Measurements from ENCODE around the gene AQP3. TPM values are rescaled to one million over a fixed set of nuclear protein-coding genes. Genes with fewer than 3 reads are reported as not detected.
A peak's percentile ranks its signal among the peaks of the same experiment; 100 is the strongest.

AQP3 gene
- total RNA-seq, 1 experiment from 2014 or later = 1.0 TPM

DNA sequence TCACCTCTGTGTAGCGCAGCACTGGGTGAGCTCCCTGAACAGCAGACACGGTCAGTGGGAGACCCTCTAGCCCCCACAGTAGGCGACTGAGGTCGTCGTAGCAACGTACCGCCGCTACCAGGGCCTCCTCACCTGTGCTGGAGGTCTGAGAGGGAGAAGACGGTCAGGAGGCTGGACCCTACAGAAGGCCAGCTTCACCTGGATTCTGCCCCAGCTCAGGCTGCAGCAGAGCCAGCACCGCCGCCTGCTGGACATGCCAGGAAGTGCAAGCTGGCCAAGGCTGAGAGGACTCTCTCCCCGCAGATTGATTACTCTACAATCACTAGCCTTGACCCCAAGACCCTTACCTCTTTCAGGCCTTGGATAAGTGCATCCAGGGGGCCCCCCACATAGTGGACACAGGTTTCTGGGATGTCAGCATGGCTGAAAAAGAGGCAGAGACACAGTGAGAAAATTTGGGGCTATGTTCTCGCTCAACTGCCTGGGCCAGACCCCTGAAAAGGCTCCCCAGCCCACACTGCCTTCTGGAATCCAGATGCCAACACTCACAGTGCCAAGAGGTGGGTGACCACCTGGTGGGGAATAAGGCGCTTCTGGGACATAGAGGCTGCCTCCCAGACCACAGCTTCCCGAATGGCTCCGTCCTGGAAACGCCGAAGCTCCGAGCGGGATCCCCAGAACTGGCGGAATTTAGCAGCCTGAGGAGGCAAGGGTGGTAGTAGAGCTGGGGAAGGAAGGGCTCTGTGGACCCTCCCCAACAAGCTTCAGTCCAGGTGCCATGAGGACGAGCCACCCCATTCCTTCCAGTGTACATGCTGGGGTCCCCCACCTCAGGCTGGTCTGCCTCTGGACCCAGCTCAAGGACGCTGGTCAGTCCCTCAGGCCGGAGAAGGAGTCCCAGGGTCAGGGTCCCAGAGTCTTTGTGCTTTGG lies 19.4 kb upstream of the AQP3 start:
- DNase-seq (ENCODE audit: low read depth, low spot score) (no peak), ATAC-seq (peak; percentile 81)
- ChIA-PET CTCF (interaction anchor here (0.5 to 2.5 kb wide), 15 partner anchors 9 to 481 kb away, joined by 3 to 16 read pairs (median 6); partner anchors contain the start of genes AQP3 and AQP7), POLR2A (no interaction called here)
- TF ChIP-seq, protein P1, sequence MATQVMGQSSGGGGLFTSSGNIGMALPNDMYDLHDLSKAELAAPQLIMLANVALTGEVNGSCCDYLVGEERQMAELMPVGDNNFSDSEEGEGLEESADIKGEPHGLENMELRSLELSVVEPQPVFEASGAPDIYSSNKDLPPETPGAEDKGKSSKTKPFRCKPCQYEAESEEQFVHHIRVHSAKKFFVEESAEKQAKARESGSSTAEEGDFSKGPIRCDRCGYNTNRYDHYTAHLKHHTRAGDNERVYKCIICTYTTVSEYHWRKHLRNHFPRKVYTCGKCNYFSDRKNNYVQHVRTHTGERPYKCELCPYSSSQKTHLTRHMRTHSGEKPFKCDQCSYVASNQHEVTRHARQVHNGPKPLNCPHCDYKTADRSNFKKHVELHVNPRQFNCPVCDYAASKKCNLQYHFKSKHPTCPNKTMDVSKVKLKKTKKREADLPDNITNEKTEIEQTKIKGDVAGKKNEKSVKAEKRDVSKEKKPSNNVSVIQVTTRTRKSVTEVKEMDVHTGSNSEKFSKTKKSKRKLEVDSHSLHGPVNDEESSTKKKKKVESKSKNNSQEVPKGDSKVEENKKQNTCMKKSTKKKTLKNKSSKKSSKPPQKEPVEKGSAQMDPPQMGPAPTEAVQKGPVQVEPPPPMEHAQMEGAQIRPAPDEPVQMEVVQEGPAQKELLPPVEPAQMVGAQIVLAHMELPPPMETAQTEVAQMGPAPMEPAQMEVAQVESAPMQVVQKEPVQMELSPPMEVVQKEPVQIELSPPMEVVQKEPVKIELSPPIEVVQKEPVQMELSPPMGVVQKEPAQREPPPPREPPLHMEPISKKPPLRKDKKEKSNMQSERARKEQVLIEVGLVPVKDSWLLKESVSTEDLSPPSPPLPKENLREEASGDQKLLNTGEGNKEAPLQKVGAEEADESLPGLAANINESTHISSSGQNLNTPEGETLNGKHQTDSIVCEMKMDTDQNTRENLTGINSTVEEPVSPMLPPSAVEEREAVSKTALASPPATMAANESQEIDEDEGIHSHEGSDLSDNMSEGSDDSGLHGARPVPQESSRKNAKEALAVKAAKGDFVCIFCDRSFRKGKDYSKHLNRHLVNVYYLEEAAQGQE (IDR thresholded peaks at IDR 0.05; ENCODE audit: insufficient read depth in 1 of 2, low read depth in 2 of 2, low read length in 1 of 2) = peak in 1 of 2 experiments; percentile 42; a peak in 1 of 4 replicates
- TF ChIP-seq, protein P2, sequence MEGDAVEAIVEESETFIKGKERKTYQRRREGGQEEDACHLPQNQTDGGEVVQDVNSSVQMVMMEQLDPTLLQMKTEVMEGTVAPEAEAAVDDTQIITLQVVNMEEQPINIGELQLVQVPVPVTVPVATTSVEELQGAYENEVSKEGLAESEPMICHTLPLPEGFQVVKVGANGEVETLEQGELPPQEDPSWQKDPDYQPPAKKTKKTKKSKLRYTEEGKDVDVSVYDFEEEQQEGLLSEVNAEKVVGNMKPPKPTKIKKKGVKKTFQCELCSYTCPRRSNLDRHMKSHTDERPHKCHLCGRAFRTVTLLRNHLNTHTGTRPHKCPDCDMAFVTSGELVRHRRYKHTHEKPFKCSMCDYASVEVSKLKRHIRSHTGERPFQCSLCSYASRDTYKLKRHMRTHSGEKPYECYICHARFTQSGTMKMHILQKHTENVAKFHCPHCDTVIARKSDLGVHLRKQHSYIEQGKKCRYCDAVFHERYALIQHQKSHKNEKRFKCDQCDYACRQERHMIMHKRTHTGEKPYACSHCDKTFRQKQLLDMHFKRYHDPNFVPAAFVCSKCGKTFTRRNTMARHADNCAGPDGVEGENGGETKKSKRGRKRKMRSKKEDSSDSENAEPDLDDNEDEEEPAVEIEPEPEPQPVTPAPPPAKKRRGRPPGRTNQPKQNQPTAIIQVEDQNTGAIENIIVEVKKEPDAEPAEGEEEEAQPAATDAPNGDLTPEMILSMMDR (IDR thresholded peaks at IDR 0.05) = no peak
- TF ChIP-seq TCF7L2 (IDR thresholded peaks at IDR 0.05; ENCODE audit: low read depth, low read length) = no peak
- no peak for TF ChIP-seq SIN3A (IDR thresholded peaks at IDR 0.05; ENCODE audit: borderline replicate concordance, insufficient read depth, low read depth, low read length)
- TF ChIP-seq POLR2AphosphoS5 (IDR thresholded peaks at IDR 0.05; ENCODE audit: low read depth, low read length) = no peak
- Histone ChIP-seq H3K27me3 (ENCODE audit: control insufficient read depth, insufficient read depth, low read length) (no peaks in the 10 kb centered on the region), H3K4me3 (ENCODE audit: low read depth in 2 of 2, low read length in 2 of 2) (no peak overlapping the region), H3K27ac (ENCODE audit: low read length) (no peak overlapping the region), H3K4me1 (ENCODE audit: control insufficient read depth, insufficient read depth, low read length) (0 out of 2 replicates have a peak, but pooled peaks cover under 1% of the 10 kb centered on the region), H3K36me3 (ENCODE audit: control insufficient read depth, insufficient read depth, low read length) (peaks cover 20% of the 10 kb centered on the region), H3K9me3 (ENCODE audit: control insufficient read depth, insufficient read depth, low read depth, low read length) (no peaks in the 10 kb centered on the region)
- BruUV-seq (replicated peaks) = no TSS peak
- intact Hi-C loops (cut with micrococcal nuclease; ENCODE audit: unreplicated experiment) (loop anchor here (5.0 kb wide), 1 partner anchor 60 kb away; no protein-coding TSS in a partner anchor), in situ Hi-C loops (cut with HindIII; ENCODE audit: low pct_unique_long_range_greater_than_20kb, low sequenced_read_pairs) (no loop called here)

DNA sequence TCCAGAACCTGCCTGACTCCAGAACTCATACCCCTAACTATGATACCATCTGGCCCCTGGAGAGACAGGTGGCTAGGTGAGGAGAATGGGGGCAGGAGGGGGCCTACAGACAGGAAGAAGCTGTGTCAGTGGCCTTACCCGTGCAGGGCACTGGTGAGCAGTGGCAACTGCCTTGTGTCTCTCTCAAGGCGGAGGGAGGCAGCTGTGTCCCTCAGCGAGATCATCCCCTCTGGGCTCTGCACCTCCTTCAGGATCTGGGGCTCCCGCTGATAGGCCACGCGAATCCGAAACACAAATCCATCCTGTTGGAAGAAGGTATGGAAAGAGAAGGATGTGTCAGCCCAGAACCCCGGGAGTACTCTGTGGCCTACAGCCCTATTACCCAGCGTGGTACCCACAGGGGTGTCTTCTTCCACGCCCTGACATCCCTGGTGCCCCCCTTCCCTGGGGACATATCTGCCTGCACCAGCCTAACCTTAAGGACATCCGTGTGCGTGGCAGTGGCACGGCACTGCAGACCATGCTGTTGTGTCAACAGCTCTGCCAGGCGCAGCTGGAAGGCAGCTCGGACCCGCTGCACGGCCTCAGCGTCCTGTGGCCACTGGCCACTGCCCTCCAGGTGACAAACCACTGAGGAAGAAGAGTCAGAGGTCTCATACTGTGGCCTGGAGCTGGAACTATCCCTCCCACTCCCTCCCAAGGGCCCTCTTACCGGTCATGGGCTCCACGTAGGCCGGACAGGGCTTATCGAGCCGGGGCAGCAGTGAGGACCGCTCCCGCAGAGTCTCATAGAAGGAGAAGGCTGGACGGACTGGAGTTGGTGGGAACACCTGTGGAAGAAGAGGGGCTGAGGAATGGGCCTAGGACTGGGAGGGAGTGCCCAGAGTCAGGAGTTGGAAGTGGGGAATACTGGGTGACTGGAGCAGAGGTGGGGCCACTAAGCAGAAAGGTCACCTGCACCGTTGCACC lies 18.5 kb upstream of the AQP3 start:
- ChIA-PET CTCF (interaction anchor here (0.6 to 2.5 kb wide), 8 partner anchors 11 to 482 kb away, joined by 3 to 16 read pairs (median 7); partner anchors contain the start of gene AQP3), POLR2A (no interaction called here)
- no peak for ATAC-seq
- no peaks in the 10 kb centered on the region for H3K9me3 ChIP-seq (ENCODE audit: control insufficient read depth, insufficient read depth, low read depth, low read length)
- no peak for DNase-seq (ENCODE audit: low read depth, low spot score)
- peaks cover 20% of the 10 kb centered on the region for H3K36me3 ChIP-seq (ENCODE audit: control insufficient read depth, insufficient read depth, low read length)
- no TSS peak for BruUV-seq (replicated peaks)
- H3K4me1 ChIP-seq (ENCODE audit: control insufficient read depth, insufficient read depth, low read length) = no peaks in the 10 kb centered on the region
- in situ Hi-C loops (cut with HindIII; ENCODE audit: low pct_unique_long_range_greater_than_20kb, low sequenced_read_pairs) = no loop called here
- no peak overlapping the region for H3K27ac ChIP-seq (ENCODE audit: low read length)
- TF ChIP-seq, protein P1 (IDR thresholded peaks at IDR 0.05; ENCODE audit: insufficient read depth in 1 of 2, low read depth in 2 of 2, low read length in 1 of 2) = no peak
- TF ChIP-seq TCF7L2 (IDR thresholded peaks at IDR 0.05; ENCODE audit: low read depth, low read length) (no peak), POLR2AphosphoS5 (IDR thresholded peaks at IDR 0.05; ENCODE audit: low read depth, low read length) (no peak), SIN3A (IDR thresholded peaks at IDR 0.05; ENCODE audit: borderline replicate concordance, insufficient read depth, low read depth, low read length) (no peak)
- TF ChIP-seq, protein P2 (IDR thresholded peaks at IDR 0.05) = no peak
- no peak overlapping the region for H3K4me3 ChIP-seq (ENCODE audit: low read depth in 2 of 2, low read length in 2 of 2)
- no peaks in the 10 kb centered on the region for H3K27me3 ChIP-seq (ENCODE audit: control insufficient read depth, insufficient read depth, low read length)
- intact Hi-C loops (cut with micrococcal nuclease; ENCODE audit: unreplicated experiment) = loop anchor here (5.0 kb wide), 1 partner anchor 59 kb away; no protein-coding TSS in a partner anchor
